Right lobe of liver (tissue), 4 donors: ENCODE measurements around the gene MCTP1.

Experiments
- POLR2A ChIP-seq: fragments of 450-650 bp; IDR thresholded peaks from one replicate; pipeline ENCODE4 v1.6.1; 2017; ENCODE audit warnings: antibody characterized with exemption, mild to moderate bottlenecking
- TF ChIP-seq, protein P1 (sequence below), 4 donors: fragments of 200-600 bp in 3 of 4; fragments of 450-650 bp in 1 of 4; IDR thresholded peaks; one replicate each; pipeline versions ENCODE4 v1.5.1 to v1.8.0; 2016 to 2022; ENCODE audit warnings: antibody characterized with exemption in 4 of 4, mild to moderate bottlenecking in 2 of 4
- donor health status: DM: no; HTN: no; CAD: no.
- donor health status: DM: no; HTN: no; CAD: no.
- donor health status: DM: no; HTN: yes; CAD: no.

DNA sequence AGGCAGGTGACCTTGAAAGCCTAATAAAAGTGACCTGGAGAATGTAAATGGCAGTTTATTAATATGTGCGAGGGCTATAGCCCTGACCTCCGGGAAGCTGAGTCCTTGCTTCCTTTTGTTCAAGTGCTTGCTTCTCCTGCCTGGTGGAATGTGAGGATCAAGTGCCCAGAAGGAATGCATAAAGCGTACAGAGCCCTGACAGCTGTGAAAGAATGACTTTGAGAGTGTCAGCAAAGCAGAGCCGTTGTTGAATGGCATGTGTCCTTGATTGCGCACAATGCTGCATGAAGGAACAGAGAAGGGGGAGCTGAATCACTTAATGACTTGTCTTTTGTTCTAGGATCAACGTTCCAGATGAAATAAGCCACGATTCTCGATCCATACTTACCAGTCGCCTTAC, 533.4 kb downstream of the MCTP1 start:
- TF ChIP-seq, protein P1, sequence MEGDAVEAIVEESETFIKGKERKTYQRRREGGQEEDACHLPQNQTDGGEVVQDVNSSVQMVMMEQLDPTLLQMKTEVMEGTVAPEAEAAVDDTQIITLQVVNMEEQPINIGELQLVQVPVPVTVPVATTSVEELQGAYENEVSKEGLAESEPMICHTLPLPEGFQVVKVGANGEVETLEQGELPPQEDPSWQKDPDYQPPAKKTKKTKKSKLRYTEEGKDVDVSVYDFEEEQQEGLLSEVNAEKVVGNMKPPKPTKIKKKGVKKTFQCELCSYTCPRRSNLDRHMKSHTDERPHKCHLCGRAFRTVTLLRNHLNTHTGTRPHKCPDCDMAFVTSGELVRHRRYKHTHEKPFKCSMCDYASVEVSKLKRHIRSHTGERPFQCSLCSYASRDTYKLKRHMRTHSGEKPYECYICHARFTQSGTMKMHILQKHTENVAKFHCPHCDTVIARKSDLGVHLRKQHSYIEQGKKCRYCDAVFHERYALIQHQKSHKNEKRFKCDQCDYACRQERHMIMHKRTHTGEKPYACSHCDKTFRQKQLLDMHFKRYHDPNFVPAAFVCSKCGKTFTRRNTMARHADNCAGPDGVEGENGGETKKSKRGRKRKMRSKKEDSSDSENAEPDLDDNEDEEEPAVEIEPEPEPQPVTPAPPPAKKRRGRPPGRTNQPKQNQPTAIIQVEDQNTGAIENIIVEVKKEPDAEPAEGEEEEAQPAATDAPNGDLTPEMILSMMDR (IDR thresholded peaks at IDR 0.05) = no peak
- no peak for TF ChIP-seq POLR2A
